ENCODE data around the gene SAP30. TPM values are rescaled to one million over a fixed set of nuclear protein-coding genes. Genes with fewer than 3 reads are reported as not detected.

Gene SAP30
- total and polyA plus RNA-seq, 9 of the 15 experiments (the other 6 are each of a cell fraction or from before 2014, with no cell fraction given), result 5.9 to 51.1 (median 32.6) TPM

- TF ChIP-seq, protein P1, sequence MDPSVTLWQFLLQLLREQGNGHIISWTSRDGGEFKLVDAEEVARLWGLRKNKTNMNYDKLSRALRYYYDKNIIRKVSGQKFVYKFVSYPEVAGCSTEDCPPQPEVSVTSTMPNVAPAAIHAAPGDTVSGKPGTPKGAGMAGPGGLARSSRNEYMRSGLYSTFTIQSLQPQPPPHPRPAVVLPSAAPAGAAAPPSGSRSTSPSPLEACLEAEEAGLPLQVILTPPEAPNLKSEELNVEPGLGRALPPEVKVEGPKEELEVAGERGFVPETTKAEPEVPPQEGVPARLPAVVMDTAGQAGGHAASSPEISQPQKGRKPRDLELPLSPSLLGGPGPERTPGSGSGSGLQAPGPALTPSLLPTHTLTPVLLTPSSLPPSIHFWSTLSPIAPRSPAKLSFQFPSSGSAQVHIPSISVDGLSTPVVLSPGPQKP (CRISPR knock-in tag; IDR thresholded peaks at IDR 0.05), result no peak
- TF ChIP-seq HMG20B (CRISPR knock-in tag; IDR thresholded peaks at IDR 0.05) (no peak), ZFPM2 (CRISPR knock-in tag; IDR thresholded peaks at IDR 0.05) (no peak)
- TF ChIP-seq, protein P2, sequence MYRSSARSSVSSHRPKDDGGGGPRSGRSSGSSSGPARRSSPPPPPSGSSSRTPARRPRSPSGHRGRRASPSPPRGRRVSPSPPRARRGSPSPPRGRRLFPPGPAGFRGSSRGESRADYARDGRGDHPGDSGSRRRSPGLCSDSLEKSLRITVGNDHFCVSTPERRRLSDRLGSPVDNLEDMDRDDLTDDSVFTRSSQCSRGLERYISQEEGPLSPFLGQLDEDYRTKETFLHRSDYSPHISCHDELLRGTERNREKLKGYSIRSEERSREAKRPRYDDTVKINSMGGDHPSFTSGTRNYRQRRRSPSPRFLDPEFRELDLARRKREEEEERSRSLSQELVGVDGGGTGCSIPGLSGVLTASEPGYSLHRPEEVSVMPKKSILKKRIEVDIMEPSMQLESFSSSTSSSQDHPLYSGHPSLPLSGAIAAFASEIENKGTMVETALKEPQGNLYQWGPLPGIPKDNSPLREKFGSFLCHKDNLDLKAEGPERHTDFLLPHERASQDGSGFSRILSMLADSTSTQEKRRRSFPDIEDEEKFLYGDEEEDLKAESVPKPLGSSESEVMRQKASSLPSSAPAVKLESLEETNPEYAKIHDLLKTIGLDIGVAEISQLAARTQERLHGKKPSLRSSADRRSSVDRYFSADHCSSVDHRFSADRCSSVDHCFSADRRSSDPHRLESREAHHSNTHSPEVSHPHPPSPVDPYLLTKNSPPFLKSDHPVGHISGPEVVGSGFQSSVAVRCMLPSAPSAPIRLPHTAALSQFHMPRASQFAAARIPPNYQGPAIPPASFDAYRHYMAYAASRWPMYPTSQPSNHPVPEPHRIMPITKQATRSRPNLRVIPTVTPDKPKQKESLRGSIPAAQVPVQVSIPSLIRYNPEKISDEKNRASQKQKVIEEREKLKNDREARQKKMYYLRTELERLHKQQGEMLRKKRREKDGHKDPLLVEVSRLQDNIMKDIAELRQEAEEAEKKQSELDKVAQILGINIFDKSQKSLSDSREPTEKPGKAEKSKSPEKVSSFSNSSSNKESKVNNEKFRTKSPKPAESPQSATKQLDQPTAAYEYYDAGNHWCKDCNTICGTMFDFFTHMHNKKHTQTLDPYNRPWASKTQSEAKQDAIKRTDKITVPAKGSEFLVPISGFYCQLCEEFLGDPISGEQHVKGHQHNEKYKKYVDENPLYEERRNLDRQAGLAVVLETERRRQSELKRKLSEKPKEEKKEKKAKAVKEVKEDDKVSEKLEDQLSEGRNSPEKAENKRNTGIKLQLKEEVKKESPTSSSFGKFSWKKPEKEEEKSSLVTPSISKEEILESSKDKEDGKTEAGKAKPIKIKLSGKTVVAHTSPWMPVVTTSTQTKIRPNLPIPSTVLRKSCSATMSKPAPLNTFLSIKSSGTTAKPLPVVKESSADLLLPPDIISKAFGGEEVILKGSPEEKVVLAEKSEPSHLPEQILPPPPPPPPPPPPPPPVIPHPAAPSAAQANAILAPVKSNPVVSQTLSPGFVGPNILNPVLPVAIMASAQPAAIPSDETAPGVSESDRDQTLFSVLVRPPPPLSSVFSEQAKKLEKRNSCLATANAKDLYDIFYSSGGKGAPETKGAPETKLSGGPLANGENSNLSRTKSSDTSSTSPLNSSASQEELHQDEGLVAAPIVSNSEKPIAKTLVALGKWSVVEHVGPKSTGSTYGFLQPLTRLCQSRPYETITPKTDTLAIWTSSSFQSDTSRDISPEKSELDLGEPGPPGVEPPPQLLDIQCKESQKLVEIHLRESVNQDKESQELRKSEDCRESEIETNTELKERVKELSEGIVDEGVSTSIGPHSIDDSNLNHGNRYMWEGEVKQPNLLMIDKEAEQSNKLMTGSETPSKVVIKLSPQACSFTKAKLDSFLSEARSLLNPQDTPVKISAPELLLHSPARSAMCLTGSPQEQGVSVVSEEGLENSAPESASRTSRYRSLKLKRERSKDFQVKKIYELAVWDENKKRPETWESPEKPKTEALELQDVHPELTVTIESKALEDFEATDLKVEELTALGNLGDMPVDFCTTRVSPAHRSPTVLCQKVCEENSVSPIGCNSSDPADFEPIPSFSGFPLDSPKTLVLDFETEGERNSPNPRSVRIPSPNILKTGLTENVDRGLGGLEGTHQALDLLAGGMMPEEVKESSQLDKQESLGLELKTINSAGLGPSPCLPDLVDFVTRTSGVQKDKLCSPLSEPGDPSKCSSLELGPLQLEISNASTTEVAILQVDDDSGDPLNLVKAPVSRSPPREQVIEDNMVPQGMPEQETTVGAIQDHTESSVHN (IDR thresholded peaks at IDR 0.05; ENCODE audit: borderline replicate concordance in 1 of 2, low read depth in 1 of 2), result no peak
Measured at GRCh38 chr4:173380987-173381386, 10.2 kb downstream of the SAP30 start (continued).
